GM12878 (cell line): ENCODE results near the gene ZNF879. TPM values are rescaled to one million over a fixed set of nuclear protein-coding genes. Genes with fewer than 3 reads are reported as not detected.

Source experiments
- ATAC-seq: fragments of 200-7000 bp; cut with Tn5 transposase; 3 replicates; pipeline ENCODE4 v1.9.1; 2020; ENCODE audit warnings: mild to moderate bottlenecking, moderate library complexity
- BruUV-seq: library from RNA; stranded (reverse); fragments of 400-500 nt; replicated peaks from 2 replicates; lab custom pipeline; 2021; lab: Mats Ljungman, UMichigan
- CTCF ChIA-PET: fragments of 300-600 bp; sonication (Branson Sonifier 250); formaldehyde crosslinking; extraction: SDS; loops from one replicate; lab custom pipeline; 2021; ENCODE audit warnings: inconsistent platforms; lab: Yijun Ruan, JAX
- POLR2A ChIA-PET: fragments of 350-600 bp; formaldehyde crosslinking; extraction: SDS; loops from one replicate; lab custom pipeline; 2021; ENCODE audit warnings: inconsistent platforms; lab: Charles Lee
- RAD21 ChIA-PET: fragments of 300-600 bp; sonication (Branson Sonifier 250); formaldehyde crosslinking; loops from one replicate; lab custom pipeline; 2023; ENCODE audit warnings: antibody characterized with exemption; ENCODE audit not compliant: unreplicated experiment; lab: Charles Lee
- SMC1A ChIA-PET: fragments of 300-600 bp; sonication (Branson Sonifier 250); formaldehyde crosslinking; loops from one replicate; lab custom pipeline; 2023; ENCODE audit not compliant: unreplicated experiment, uncharacterized antibody; lab: Charles Lee
- DNase-seq: peaks from one replicate; pipeline ENCODE4 v3.0.0-alpha.2; 2011; ENCODE audit warnings: low read depth, low spot score
- FAIRE-seq: peaks from 3 replicates; lab custom pipeline; 2011; peaks lifted over from hg19 to GRCh38; lab: Jason Lieb, UNC
- H2AFZ ChIP-seq: 2 replicates; pipeline ENCODE4 v1.6.0; 2011; ENCODE audit warnings: low read depth, low read length, control low read depth; ENCODE audit not compliant: control insufficient read depth
- H3K27ac ChIP-seq: 2 replicates; pipeline ENCODE4 v1.5.1; 2011; ENCODE audit warnings: control low read depth; ENCODE audit not compliant: control insufficient read depth, insufficient read depth
- H3K27me3 ChIP-seq, 2 experiments: replicated peaks in 1 of 2; 2 replicates each; pipeline versions ENCODE4 v1.6.0 to v1.6.1; 2011; ENCODE audit warnings: low read length in 1 of 2; ENCODE audit not compliant: control insufficient read depth in 2 of 2, insufficient read depth in 2 of 2
- H3K36me3 ChIP-seq, 2 experiments: 2 replicates each; pipeline ENCODE4 v1.5.1; 2011; ENCODE audit warnings: low read length in 1 of 2; ENCODE audit not compliant: control insufficient read depth in 2 of 2, insufficient read depth in 2 of 2
- H3K4me1 ChIP-seq: 2 replicates; pipeline ENCODE4 v1.6.1; 2011; ENCODE audit warnings: mild to moderate bottlenecking, low read length, moderate library complexity, mixed read lengths; ENCODE audit not compliant: control insufficient read depth, insufficient read depth
- H3K4me2 ChIP-seq: 2 replicates; pipeline ENCODE4 v1.6.0; 2011; ENCODE audit warnings: control low read depth; ENCODE audit not compliant: control insufficient read depth, insufficient read depth
- H3K4me3 ChIP-seq: fragments of 200-600 bp; sonication (generic); 2 replicates; pipeline ENCODE4 v1.5.1; 2016
- H3K79me2 ChIP-seq: 2 replicates; pipeline ENCODE4 v1.6.0; 2011; ENCODE audit warnings: low read length; ENCODE audit not compliant: control insufficient read depth, insufficient read depth
- H3K9ac ChIP-seq: 2 replicates; pipeline ENCODE4 v1.8.0; 2011; ENCODE audit warnings: low read length, control low read depth, mixed read lengths; ENCODE audit not compliant: control insufficient read depth, insufficient read depth
- H3K9me3 ChIP-seq: replicated peaks from 3 replicates; pipeline ENCODE4 v1.5.1; 2011; ENCODE audit warnings: mild to moderate bottlenecking, low read length; ENCODE audit not compliant: control insufficient read depth, insufficient read depth
- H4K20me1 ChIP-seq: 2 replicates; pipeline ENCODE4 v1.6.0; 2011; ENCODE audit not compliant: control insufficient read depth, insufficient read depth
- BMI1 ChIP-seq: fragments of 450-650 bp; IDR thresholded peaks from 2 replicates; pipeline ENCODE4 v1.6.1; 2016; ENCODE audit warnings: mild to moderate bottlenecking, moderate library complexity, borderline replicate concordance
- HCFC1 ChIP-seq: fragments of 150-350 bp; IDR thresholded peaks from 2 replicates; pipeline ENCODE4 v1.6.1; 2014; ENCODE audit warnings: low read length
- MXI1 ChIP-seq: fragments of 150-350 bp; IDR thresholded peaks from 2 replicates; pipeline ENCODE4 v1.6.1; 2011; ENCODE audit warnings: low read depth, mild to moderate bottlenecking, inconsistent platforms, low read length, improper control_type of control experiment
- WGBS: methylation state at CpG from one replicate; pipeline ENCODE4 v1.1.6; 2016; ENCODE audit warnings: low lambda C conversion rate; ENCODE audit not compliant: insufficient replicate concordance, insufficient coverage; ENCODE audit errors: missing lambda C conversion rate; 5-methylcytosine and 5-hydroxymethylcytosine counted together
- in situ Hi-C: fragments of 300-500 bp; cut with MboI; formaldehyde crosslinking; loops from 9 replicates; pipeline ENCODE4 v1.14.3; 2018; ENCODE audit warnings: mixed read lengths
- intact Hi-C: fragments of 100-400 bp; cut with micrococcal nuclease; formaldehyde crosslinking; loops from one replicate; pipeline ENCODE4 v1.14.2; 2022; ENCODE audit not compliant: unreplicated experiment
- polyA plus RNA-seq, 11 experiments: library from polyadenylated mRNA; depleted of rRNA in 4 of 11; unstranded in 6 of 11; stranded (reverse) in 5 of 11; fragments of >200 nt; fragmentation: Nextera tagmentation in 4 of 11; fragmentation: Illumina TruSeq in 1 of 11; extraction: Ambion mirVana in 4 of 11; extraction: Trizol in 1 of 11; gene quantifications; 1 replicate in 1 of 11; 2 replicates in 10 of 11; pipeline versions ENCODE4 v1.2.1 to v1.2.3, GENCODE V29; 2011 to 2016; ENCODE audit warnings: inconsistent platforms in 2 of 11, missing spikeins in 2 of 11, low read depth in 1 of 11
- total RNA-seq, 4 experiments: library from RNA; depleted of rRNA in 3 of 4; stranded (reverse); fragments of >200 nt in 3 of 4; fragmentation: Illumina TruSeq in 1 of 4; extraction: Trizol in 1 of 4; gene quantifications; 2 replicates each; pipeline versions ENCODE4 v1.2.1 to v1.2.3, GENCODE V29; 2013 to 2021
- TF ChIP-seq, protein P1 (sequence below): fragments of 450-650 bp; IDR thresholded peaks from 2 replicates; pipeline ENCODE4 v1.6.1; 2017; ENCODE audit warnings: low read depth, mild to moderate bottlenecking, moderate library complexity
- TF ChIP-seq, protein P2 (sequence below): IDR thresholded peaks from 2 replicates; pipeline ENCODE4 v1.6.1; 2011; ENCODE audit warnings: borderline replicate concordance, low read depth, mild to moderate bottlenecking, moderate library complexity, low read length; ENCODE audit not compliant: insufficient read depth, poor library complexity, severe bottlenecking
- TF ChIP-seq, protein P3 (sequence below): fragments of 450-650 bp; formaldehyde crosslinking; IDR thresholded peaks from 2 replicates; pipeline ENCODE4 v1.4.0; 2020; ENCODE audit warnings: mild to moderate bottlenecking, moderate library complexity

Gene ZNF879
- total and polyA plus RNA-seq, 10 of the 15 experiments (the other 5 are each of a cell fraction or from before 2014, with no cell fraction given): 0.03 TPM; not detected in 9

DNA sequence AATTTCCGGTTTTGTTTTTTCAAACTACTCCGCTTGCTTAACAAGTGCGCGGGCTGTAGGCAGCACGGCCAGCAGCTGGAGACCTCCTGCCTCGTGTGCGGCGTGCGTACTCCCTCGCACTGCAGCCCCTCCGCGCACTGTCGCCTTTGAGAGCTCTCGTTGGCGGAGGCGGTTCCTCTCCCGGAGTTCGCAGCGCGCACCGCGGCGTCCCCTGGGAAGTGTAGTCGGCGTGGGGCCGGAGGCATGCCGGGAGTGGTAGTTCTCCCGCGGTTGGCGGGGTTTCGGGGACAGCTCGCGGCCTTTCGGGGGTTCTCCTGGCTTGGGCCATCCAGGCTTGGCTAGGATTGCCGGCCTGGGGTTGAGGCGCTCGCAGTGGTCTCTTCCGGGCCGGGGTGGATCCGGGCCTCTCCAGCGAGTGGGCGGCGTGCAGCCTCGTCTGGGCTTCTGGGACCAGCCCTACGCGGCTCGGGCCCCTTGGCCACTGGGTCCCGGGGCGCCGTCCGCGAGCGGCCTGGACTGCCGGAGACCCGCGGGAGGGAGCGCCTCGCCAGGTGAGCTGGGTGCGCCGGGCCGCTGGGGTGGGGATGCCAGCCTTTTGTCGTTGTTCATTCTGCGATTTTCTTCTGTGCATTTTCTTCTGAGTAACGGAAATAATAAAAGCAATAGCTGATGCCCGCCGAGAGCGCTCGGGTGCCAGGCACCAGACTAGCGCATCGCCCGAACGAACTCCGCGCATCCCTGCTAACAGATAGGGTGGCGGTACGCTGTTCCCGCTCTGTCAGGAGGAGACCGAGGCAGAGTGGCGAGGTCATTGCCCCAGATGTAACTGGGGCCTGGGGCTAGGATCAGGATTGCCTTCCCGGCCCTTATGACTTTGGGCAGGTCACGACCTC, 36.8 kb downstream of the ZNF879 start, which contains the start of gene ZNF354C:
Gene ZNF354C (plus strand): TSS at position 258 of the 893 bp plus-strand sequence. CDS start 1,696 bp downstream, outside the sequence.
- no peak within 1 kb of the TSS for H3K4me3 ChIP-seq
- no peak within 1 kb of the TSS for H3K27ac ChIP-seq
- H2AFZ ChIP-seq: no peak within 1 kb of the TSS

More for the DNA sequence above, 36.8 kb downstream of the ZNF879 start, which contains the start of gene ZNF354C:
- Histone ChIP-seq H3K9me3 (peaks cover 6% of the 10 kb centered on the region; the same call in 1 of the 3 replicates), H3K9ac (no peak within 1 kb of the TSS), H3K27me3 (no peaks in the 10 kb centered on the region), H4K20me1 (no peaks in the 10 kb centered on the region)
- SMC1A ChIA-PET: no interaction called here
- 6% methylated on average over 81 of the region's 81 CpGs for WGBS
- TF ChIP-seq, protein P1, sequence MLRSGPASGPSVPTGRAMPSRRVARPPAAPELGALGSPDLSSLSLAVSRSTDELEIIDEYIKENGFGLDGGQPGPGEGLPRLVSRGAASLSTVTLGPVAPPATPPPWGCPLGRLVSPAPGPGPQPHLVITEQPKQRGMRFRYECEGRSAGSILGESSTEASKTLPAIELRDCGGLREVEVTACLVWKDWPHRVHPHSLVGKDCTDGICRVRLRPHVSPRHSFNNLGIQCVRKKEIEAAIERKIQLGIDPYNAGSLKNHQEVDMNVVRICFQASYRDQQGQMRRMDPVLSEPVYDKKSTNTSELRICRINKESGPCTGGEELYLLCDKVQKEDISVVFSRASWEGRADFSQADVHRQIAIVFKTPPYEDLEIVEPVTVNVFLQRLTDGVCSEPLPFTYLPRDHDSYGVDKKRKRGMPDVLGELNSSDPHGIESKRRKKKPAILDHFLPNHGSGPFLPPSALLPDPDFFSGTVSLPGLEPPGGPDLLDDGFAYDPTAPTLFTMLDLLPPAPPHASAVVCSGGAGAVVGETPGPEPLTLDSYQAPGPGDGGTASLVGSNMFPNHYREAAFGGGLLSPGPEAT: no peak
- TF ChIP-seq HCFC1 (peak; percentile 50), MXI1 (no peak), BMI1 (no peak)
- TF ChIP-seq, protein P2, sequence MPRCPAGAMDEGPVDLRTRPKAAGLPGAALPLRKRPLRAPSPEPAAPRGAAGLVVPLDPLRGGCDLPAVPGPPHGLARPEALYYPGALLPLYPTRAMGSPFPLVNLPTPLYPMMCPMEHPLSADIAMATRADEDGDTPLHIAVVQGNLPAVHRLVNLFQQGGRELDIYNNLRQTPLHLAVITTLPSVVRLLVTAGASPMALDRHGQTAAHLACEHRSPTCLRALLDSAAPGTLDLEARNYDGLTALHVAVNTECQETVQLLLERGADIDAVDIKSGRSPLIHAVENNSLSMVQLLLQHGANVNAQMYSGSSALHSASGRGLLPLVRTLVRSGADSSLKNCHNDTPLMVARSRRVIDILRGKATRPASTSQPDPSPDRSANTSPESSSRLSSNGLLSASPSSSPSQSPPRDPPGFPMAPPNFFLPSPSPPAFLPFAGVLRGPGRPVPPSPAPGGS: no peak
- TF ChIP-seq, protein P3, sequence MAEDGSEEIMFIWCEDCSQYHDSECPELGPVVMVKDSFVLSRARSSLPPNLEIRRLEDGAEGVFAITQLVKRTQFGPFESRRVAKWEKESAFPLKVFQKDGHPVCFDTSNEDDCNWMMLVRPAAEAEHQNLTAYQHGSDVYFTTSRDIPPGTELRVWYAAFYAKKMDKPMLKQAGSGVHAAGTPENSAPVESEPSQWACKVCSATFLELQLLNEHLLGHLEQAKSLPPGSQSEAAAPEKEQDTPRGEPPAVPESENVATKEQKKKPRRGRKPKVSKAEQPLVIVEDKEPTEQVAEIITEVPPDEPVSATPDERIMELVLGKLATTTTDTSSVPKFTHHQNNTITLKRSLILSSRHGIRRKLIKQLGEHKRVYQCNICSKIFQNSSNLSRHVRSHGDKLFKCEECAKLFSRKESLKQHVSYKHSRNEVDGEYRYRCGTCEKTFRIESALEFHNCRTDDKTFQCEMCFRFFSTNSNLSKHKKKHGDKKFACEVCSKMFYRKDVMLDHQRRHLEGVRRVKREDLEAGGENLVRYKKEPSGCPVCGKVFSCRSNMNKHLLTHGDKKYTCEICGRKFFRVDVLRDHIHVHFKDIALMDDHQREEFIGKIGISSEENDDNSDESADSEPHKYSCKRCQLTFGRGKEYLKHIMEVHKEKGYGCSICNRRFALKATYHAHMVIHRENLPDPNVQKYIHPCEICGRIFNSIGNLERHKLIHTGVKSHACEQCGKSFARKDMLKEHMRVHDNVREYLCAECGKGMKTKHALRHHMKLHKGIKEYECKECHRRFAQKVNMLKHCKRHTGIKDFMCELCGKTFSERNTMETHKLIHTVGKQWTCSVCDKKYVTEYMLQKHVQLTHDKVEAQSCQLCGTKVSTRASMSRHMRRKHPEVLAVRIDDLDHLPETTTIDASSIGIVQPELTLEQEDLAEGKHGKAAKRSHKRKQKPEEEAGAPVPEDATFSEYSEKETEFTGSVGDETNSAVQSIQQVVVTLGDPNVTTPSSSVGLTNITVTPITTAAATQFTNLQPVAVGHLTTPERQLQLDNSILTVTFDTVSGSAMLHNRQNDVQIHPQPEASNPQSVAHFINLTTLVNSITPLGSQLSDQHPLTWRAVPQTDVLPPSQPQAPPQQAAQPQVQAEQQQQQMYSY (CRISPR knock-in tag): no peak
- TF ChIP-seq, all 136 proteins: peak for 1
- intact Hi-C loops: no loop called here
- DNase-seq (no peak), FAIRE-seq (no peak), ATAC-seq (no peak)
- Histone ChIP-seq H3K36me3 (no peaks in the 10 kb centered on the region), H3K79me2 (no peaks in the 10 kb centered on the region), H3K4me2 (no peak within 1 kb of the TSS), H3K4me1 (no peaks in the 10 kb centered on the region)
- BruUV-seq: no TSS peak
- in situ Hi-C loops: no loop called here
- CTCF ChIA-PET: no interaction called here
- RAD21 ChIA-PET: no interaction called here
- POLR2A ChIA-PET: no interaction called here
